Mesendoderm (in vitro differentiated cells): ENCODE measurements around the gene IFITM10.
A peak's percentile ranks its signal among the peaks of the same experiment; 100 is the strongest.

Experiments used
- DNase-seq: peaks from one replicate; pipeline ENCODE4 v3.0.0; 2013
- H2AK5ac ChIP-seq: 2 replicates; pipeline ENCODE4 v1.6.1; 2013; ENCODE audit warnings: low read length, inconsistent platforms
- H2BK120ac ChIP-seq: 2 replicates; pipeline ENCODE4 v1.6.1; 2013; ENCODE audit warnings: low read depth, mild to moderate bottlenecking, low read length, moderate library complexity, mixed read lengths
- H2BK15ac ChIP-seq: replicated peaks from 2 replicates; pipeline ENCODE4 v1.6.1; 2013; ENCODE audit warnings: low read depth, mild to moderate bottlenecking, moderate library complexity
- H2BK5ac ChIP-seq: 2 replicates; pipeline ENCODE4 v1.6.1; 2013; ENCODE audit warnings: low read length, inconsistent platforms
- H3K18ac ChIP-seq: 2 replicates; pipeline ENCODE4 v1.6.1; 2013; ENCODE audit warnings: mild to moderate bottlenecking, low read length, mixed read lengths
- H3K23ac ChIP-seq: one replicate; pipeline ENCODE4 v1.6.1; 2013; ENCODE audit warnings: low read length
- H3K27ac ChIP-seq: 2 replicates; pipeline ENCODE4 v1.5.1; 2013; ENCODE audit warnings: low read depth, mild to moderate bottlenecking, inconsistent platforms, low read length, moderate library complexity
- H3K27me3 ChIP-seq: 2 replicates; pipeline ENCODE4 v1.6.1; 2013; ENCODE audit warnings: low read length, control low read depth, mild to moderate bottlenecking, inconsistent platforms; ENCODE audit not compliant: insufficient read depth, poor library complexity
- H3K36me3 ChIP-seq: 2 replicates; pipeline ENCODE4 v1.6.1; 2013; ENCODE audit warnings: low read length, inconsistent platforms; ENCODE audit not compliant: control insufficient read depth, insufficient read depth
- H3K4ac ChIP-seq: one replicate; pipeline ENCODE4 v1.6.1; 2013; ENCODE audit warnings: low read depth, mild to moderate bottlenecking, low read length, moderate library complexity
- H3K4me1 ChIP-seq: 2 replicates; pipeline ENCODE4 v1.6.1; 2013; ENCODE audit warnings: low read depth, low read length, inconsistent platforms; ENCODE audit not compliant: control insufficient read depth
- H3K4me2 ChIP-seq: 2 replicates; pipeline ENCODE4 v1.6.1; 2013; ENCODE audit warnings: low read length
- H3K4me3 ChIP-seq: 2 replicates; pipeline ENCODE4 v1.5.1; 2013; ENCODE audit warnings: mild to moderate bottlenecking, low read length
- H3K56ac ChIP-seq: one replicate; pipeline ENCODE4 v1.6.1; 2013; ENCODE audit warnings: low read length
- H3K79me1 ChIP-seq: 2 replicates; pipeline ENCODE4 v1.6.1; 2013; ENCODE audit warnings: low read length, inconsistent platforms
- H3K79me2 ChIP-seq: 2 replicates; pipeline ENCODE4 v1.6.1; 2013; ENCODE audit warnings: mild to moderate bottlenecking, low read length; ENCODE audit not compliant: control insufficient read depth, insufficient read depth
- H3K9ac ChIP-seq: 2 replicates; pipeline ENCODE4 v1.6.1; 2013; ENCODE audit warnings: low read length, inconsistent platforms
- H4K5ac ChIP-seq: one replicate; pipeline ENCODE4 v1.6.1; 2013; ENCODE audit warnings: low read length
- H4K8ac ChIP-seq: one replicate; pipeline ENCODE4 v1.6.1; 2013; ENCODE audit warnings: low read depth, mild to moderate bottlenecking, control low read depth, low read length, moderate library complexity
- WGBS: extraction: QIAGEN DNeasy Blood & Tissue Kit; methylation state at CpG from one replicate; pipeline ENCODE4 v1.1.7; 2013; ENCODE audit warnings: low lambda C conversion rate, missing lambda C conversion rate; ENCODE audit not compliant: insufficient coverage; ENCODE audit errors: extremely low coverage; 5-methylcytosine and 5-hydroxymethylcytosine counted together

IFITM10 gene

DNA sequence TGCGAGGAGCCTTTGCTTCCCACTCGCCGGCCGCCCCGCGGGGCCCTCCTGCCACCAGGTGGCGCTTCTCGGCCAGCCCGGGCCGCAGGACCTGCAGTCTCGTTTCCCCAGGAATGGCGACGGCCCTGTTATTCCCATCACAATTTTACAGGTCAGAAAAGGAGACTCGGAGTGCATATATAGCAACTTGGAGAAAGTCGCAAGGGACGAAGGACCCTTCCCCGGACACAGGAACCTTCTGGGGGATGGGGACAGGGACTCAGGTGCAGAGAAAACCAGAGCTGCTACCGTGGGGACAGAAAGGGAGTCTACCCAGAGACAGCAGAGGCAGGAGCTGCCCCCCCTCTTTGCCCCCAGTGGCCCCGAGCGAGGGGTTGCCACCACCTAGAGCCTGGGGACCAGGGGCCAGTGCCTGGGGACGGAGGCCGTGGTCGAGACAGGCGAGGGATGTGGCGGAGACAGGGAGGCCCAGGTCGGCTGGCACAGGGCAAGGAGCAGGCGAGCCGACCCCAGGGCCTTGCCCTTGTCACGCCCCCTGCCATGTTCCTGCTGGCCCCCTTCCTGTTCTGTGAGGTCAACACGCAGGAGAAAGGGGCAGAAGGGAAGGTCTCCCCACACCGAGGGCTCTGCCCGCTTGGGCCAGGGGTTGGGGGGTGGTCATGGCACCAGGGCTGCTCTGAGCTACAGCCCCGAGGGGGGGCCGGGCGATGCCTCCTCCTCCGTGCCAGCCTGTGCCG lies 56.9 kb downstream of the IFITM10 start:
- H3K9ac ChIP-seq, result peak overlapping the region; percentile 53
- no peak overlapping the region for H2BK5ac ChIP-seq
- H3K4ac ChIP-seq, result no peak overlapping the region
- DNase-seq, result peak; percentile 78
- H3K36me3 ChIP-seq, result no peaks in the 10 kb centered on the region
- no peaks in the 10 kb centered on the region for H3K79me1 ChIP-seq
- no peaks in the 10 kb centered on the region for H3K27me3 ChIP-seq
- H2AK5ac ChIP-seq, result no peak overlapping the region
- no peak overlapping the region for H3K4me3 ChIP-seq
- H2BK120ac ChIP-seq, result no peak overlapping the region
- H3K4me1 ChIP-seq, result no peaks in the 10 kb centered on the region
- H3K4me2 ChIP-seq, result peak overlapping the region; percentile 27
- H4K5ac ChIP-seq, result no peak overlapping the region
- no peak overlapping the region for H3K23ac ChIP-seq
- no peak overlapping the region for H2BK15ac ChIP-seq
- WGBS, result no CpG with 5 or more reads among the region's 37 CpGs
- peak overlapping the region; percentile 59 for H3K56ac ChIP-seq
- peak overlapping the region; percentile 2 for H4K8ac ChIP-seq
- no peak overlapping the region for H3K27ac ChIP-seq
- no peaks in the 10 kb centered on the region for H3K79me2 ChIP-seq
- no peak overlapping the region for H3K18ac ChIP-seq

DNA sequence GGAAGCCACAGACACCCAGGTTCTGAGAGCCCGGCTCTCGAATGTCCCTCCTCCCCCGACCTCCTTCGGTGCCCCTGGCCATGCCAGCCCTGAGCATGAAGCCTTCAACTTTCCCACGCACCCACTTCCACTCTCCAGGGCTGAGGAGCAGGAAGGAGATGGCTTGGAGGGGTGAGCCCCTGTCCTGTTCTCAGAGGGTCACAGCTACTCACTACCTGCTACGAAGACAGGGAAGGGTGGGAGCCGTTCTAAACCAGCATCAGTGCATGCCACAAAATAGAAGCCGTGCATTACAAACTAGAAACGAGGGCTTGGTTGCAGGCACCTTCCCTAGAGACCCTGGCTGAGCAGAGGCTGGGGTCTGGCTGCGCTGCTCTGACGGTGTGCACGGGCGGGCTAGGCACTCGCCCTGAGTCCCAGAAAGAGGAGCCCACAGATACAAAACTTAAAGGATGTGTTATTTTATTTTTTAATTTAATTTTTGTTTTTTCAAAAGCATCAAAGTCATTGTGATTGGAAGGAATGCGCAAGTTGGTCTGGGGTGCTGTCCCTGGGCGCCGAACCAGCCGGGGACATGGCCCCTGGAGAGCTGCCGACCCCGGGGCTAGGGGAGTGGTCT lies 57.6 kb downstream of the IFITM10 start:
- WGBS, result no CpG with 5 or more reads among the region's 20 CpGs
- Histone ChIP-seq H4K8ac (no peak overlapping the region), H2BK5ac (no peak overlapping the region), H2BK120ac (no peak overlapping the region), H2AK5ac (no peak overlapping the region), H3K4me2 (no peak overlapping the region), H3K36me3 (no peaks in the 10 kb centered on the region), H2BK15ac (no peak overlapping the region), H4K5ac (no peak overlapping the region), H3K79me1 (no peaks in the 10 kb centered on the region), H3K4ac (no peak overlapping the region), H3K79me2 (no peaks in the 10 kb centered on the region), H3K56ac (no peak overlapping the region), H3K9ac (no peak overlapping the region), H3K27ac (no peak overlapping the region), H3K4me3 (no peak overlapping the region), H3K18ac (no peak overlapping the region), H3K23ac (no peak overlapping the region), H3K27me3 (no peaks in the 10 kb centered on the region), H3K4me1 (no peaks in the 10 kb centered on the region)
- DNase-seq, result no peak

DNA sequence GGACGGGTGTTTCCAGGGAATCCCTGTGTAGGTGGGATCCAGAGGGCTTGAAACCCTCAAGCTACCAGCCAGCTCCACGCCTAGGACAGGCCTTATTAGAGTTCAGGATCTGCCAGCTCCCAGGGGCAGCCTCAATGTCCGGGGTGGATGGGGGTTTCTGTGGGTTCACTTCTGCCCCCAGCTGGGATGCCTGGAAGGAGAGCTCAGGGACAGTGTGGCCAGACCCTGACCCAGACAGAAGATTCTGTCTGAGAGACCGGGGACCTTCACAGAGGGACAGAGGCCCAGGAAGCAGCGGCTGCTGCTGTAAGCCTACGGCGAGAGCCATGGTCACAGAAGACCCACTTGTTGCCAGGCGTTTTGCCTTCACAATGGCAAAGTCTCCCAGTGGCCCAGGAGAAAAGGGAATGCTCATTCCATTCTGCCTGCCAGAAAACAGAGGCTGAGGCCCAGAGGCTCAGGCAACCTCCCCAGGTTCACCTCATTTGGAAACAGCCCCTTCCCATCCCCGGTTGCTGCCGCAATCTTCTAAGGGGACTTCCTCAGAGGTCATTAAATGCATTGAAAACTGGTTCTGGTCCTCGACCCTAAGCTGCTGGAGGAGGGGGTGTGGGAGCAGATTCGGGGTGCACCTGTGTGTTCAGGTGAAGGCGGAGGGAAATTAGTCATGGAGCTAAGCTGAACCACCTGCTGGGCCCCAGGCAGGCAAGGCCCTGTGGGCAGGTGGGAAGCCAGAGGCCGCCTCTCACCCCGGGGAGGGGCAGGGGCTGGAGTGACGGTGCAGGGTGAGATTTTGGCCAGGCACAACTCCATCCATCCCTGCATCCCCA lies 58.3 kb downstream of the IFITM10 start:
- Histone ChIP-seq H3K18ac (no peak overlapping the region), H3K4ac (no peak overlapping the region), H3K36me3 (no peaks in the 10 kb centered on the region), H3K27me3 (no peaks in the 10 kb centered on the region), H3K9ac (no peak overlapping the region), H3K4me1 (no peaks in the 10 kb centered on the region), H2BK5ac (no peak overlapping the region), H2AK5ac (no peak overlapping the region), H3K4me3 (no peak overlapping the region), H3K79me1 (no peaks in the 10 kb centered on the region), H4K5ac (no peak overlapping the region), H2BK120ac (no peak overlapping the region), H3K4me2 (no peak overlapping the region), H3K27ac (no peak overlapping the region), H3K79me2 (no peaks in the 10 kb centered on the region), H4K8ac (no peak overlapping the region), H3K56ac (no peak overlapping the region), H2BK15ac (no peak overlapping the region), H3K23ac (no peak overlapping the region)
- no CpG with 5 or more reads among the region's 16 CpGs for WGBS
- DNase-seq, result no peak

DNA sequence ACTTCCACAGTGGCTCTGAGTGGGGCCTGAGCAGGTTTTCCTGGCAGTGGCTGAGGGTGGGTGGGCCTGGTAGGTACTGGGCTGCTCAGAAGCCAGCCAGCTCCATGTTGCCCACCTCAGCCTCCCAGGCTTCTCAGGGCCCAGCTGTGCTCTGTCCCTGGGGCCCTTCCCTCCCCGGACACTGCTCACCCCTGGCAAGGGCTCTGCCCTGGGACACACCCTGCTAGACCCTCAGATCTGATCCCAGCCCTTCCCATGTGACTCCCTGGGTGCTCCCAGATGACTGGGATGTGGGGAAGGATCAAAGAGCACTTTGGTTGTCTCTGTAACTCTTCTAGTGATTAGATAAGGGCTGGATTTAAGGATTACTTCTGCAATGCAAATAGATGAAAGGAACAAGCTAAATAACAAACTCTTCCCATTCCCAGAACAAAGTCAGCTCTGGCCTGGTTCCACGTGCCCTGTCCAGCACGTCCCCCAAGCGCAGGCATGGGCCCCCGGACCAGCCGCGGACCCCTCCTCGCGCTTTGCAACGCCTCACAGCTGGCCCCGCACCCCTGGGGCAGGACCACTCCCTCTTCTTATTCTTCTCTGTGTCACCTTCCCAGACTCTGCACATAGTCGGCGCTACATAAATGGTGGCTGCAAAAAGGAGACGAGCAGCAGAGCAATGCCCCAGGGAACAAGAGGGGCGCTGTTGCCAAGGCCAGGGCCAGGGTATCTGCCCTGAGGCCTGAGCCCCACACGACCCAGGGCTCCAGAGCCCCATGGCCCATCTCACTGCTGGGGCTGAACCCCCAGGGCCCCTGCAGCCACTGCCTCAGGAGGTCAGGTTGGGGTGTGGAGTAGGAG lies 59.1 kb downstream of the IFITM10 start:
- no peak overlapping the region for H3K27ac ChIP-seq
- no CpG with 5 or more reads among the region's 16 CpGs for WGBS

DNA sequence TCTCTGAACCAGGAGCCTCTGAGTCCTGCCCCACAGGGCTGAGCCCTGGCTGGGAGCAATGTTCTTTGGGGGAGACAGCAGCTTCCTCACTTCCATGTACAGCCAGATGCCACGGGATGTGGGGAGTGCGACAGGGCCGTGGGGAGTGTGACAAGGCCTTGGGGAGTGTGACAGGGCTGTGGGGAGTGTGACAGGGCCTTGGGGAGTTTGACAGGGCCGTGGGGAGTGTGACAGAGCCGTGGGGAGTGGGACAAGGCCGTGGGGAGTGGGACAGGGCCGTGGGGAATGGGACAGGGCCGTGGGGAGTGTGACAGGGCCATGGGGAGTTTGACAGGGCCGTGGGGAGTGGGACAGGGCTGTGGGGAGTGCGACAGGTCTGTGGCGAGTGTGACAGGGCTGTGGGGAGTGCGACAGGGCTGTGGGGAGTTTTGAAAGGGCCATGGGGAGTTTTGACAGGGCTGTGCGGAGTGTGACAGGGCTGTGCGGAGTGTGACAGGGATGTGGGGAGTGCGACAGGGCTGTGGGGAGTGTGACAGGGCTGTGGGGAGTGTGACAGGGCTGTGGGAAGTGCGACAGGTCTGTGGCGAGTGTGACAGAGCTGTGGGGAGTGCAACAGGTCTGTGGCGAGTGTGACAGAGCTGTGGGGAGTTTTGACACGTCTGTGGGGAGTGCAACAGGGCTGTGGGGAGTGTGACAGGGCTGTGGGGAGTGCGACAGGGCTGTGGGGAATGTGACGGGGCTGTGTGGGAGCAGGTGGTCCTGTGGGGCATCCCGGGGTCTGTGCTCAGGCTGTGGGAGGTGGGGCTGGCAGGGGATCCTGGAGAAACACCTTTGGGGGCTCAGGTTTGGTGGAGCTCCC lies 60.0 kb downstream of the IFITM10 start:
- H2BK120ac ChIP-seq, result no peak overlapping the region
- no peak overlapping the region for H3K9ac ChIP-seq
- no peak overlapping the region for H4K8ac ChIP-seq
- no peaks in the 10 kb centered on the region for H3K4me1 ChIP-seq
- no peak overlapping the region for H2BK5ac ChIP-seq
- H3K56ac ChIP-seq, result no peak overlapping the region
- no peaks in the 10 kb centered on the region for H3K79me2 ChIP-seq
- H3K23ac ChIP-seq, result no peak overlapping the region
- no CpG with 5 or more reads among the region's 22 CpGs for WGBS
- no peak overlapping the region for H3K4me3 ChIP-seq
- no peaks in the 10 kb centered on the region for H3K27me3 ChIP-seq
- H3K79me1 ChIP-seq, result no peaks in the 10 kb centered on the region
- H4K5ac ChIP-seq, result no peak overlapping the region
- no peaks in the 10 kb centered on the region for H3K36me3 ChIP-seq
- H2BK15ac ChIP-seq, result no peak overlapping the region
- no peak overlapping the region for H3K18ac ChIP-seq
- DNase-seq, result no peak
- no peak overlapping the region for H3K27ac ChIP-seq
- H2AK5ac ChIP-seq, result no peak overlapping the region
- no peak overlapping the region for H3K4me2 ChIP-seq
- H3K4ac ChIP-seq, result no peak overlapping the region

More for the DNA sequence above, 59.1 kb downstream of the IFITM10 start:
- H3K4me3 ChIP-seq, result no peak overlapping the region
- no peak overlapping the region for H3K4ac ChIP-seq
- no peak overlapping the region for H3K18ac ChIP-seq
- H3K56ac ChIP-seq, result no peak overlapping the region
- H4K8ac ChIP-seq, result no peak overlapping the region
- no peak overlapping the region for H3K9ac ChIP-seq
- no peak overlapping the region for H2AK5ac ChIP-seq
- H3K23ac ChIP-seq, result no peak overlapping the region
- no peaks in the 10 kb centered on the region for H3K79me1 ChIP-seq
- H3K4me1 ChIP-seq, result no peaks in the 10 kb centered on the region
- no peak overlapping the region for H4K5ac ChIP-seq
- H3K36me3 ChIP-seq, result no peaks in the 10 kb centered on the region
- H2BK5ac ChIP-seq, result no peak overlapping the region
- H3K27me3 ChIP-seq, result no peaks in the 10 kb centered on the region
- H2BK15ac ChIP-seq, result no peak overlapping the region
- no peaks in the 10 kb centered on the region for H3K79me2 ChIP-seq
- H2BK120ac ChIP-seq, result no peak overlapping the region
- peak; percentile 47 for DNase-seq
- H3K4me2 ChIP-seq, result no peak overlapping the region
